ENCODE results near the gene ALG5. TPM values are rescaled to one million over a fixed set of nuclear protein-coding genes. Genes with fewer than 3 reads are reported as not detected.

The ALG5 gene
- total RNA-seq, 1 donor = 47.9 TPM

- TF ChIP-seq CTCF (IDR thresholded peaks at IDR 0.05; ENCODE audit: insufficient read depth, low read depth, low read length) = no peak
- no peak overlapping the region for H3K4me3 ChIP-seq (ENCODE audit: low read depth, low read length)
- DNase-seq (ENCODE audit: low read depth) = no peak
Observed at GRCh38 chr13:36912973-36913372, 86.2 kb downstream of the ALG5 start.

GRCh38 chr13:36912369-36912768 is 86.8 kb downstream of the ALG5 start:
- no peak for TF ChIP-seq CTCF (IDR thresholded peaks at IDR 0.05; ENCODE audit: insufficient read depth, low read depth, low read length)
- no peak overlapping the region for H3K4me3 ChIP-seq (ENCODE audit: low read depth, low read length)
- DNase-seq (ENCODE audit: low read depth) = no peak

- no peak for TF ChIP-seq CTCF (IDR thresholded peaks at IDR 0.05; ENCODE audit: insufficient read depth, low read depth, low read length)
- H3K4me3 ChIP-seq (ENCODE audit: low read depth, low read length) = no peak overlapping the region
- DNase-seq (ENCODE audit: low read depth) = no peak
Observed at GRCh38 chr13:36910545-36910944, 88.6 kb downstream of the ALG5 start.

GRCh38 chr13:36907821-36908220 is 91.3 kb downstream of the ALG5 start:
- no peak for TF ChIP-seq CTCF (IDR thresholded peaks at IDR 0.05; ENCODE audit: insufficient read depth, low read depth, low read length)

GRCh38 chr13:36907266-36907665 is 91.9 kb downstream of the ALG5 start:
- no peak for TF ChIP-seq CTCF (IDR thresholded peaks at IDR 0.05; ENCODE audit: insufficient read depth, low read depth, low read length)
- no peak overlapping the region for H3K4me3 ChIP-seq (ENCODE audit: low read depth, low read length)
- DNase-seq (ENCODE audit: low read depth) = no peak

More at GRCh38 chr13:36907821-36908220, 91.3 kb downstream of the ALG5 start:
- DNase-seq (ENCODE audit: low read depth) = no peak
- no peak overlapping the region for H3K4me3 ChIP-seq (ENCODE audit: low read depth, low read length)

GRCh38 chr13:36905944-36906343 is 93.2 kb downstream of the ALG5 start:
- DNase-seq (ENCODE audit: low read depth) = no peak
- H3K4me3 ChIP-seq (ENCODE audit: low read depth, low read length) = no peak overlapping the region
- TF ChIP-seq CTCF (IDR thresholded peaks at IDR 0.05; ENCODE audit: insufficient read depth, low read depth, low read length) = no peak

GRCh38 chr13:36903925-36904595 is 95.1 kb downstream of the ALG5 start:
- no peak for DNase-seq (ENCODE audit: low read depth)
- no peak for TF ChIP-seq CTCF (IDR thresholded peaks at IDR 0.05; ENCODE audit: insufficient read depth, low read depth, low read length)
- H3K4me3 ChIP-seq (ENCODE audit: low read depth, low read length) = no peak overlapping the region

All from fibroblast of villous mesenchyme (primary cell).